ENCODE data around the gene FLII.

DNA sequence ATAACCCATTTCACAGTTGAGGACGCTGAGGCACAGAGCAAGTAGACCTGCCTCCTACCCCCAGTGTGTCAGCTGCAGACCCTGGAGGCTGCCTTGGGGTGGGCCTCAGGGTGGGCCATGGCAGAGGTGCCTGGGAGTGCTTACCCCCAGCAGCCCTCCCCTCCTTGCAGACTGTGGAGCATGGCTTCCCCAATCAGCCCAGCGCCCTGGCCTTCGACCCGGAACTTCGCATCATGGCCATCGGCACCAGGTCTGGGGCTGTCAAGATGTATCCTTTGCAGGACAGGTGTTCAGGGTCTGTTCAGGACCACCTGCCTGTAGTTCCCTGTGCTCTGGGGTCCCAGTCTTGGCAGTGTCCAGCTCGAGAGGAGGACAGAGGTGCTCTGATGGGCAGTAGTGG lies 28.8 kb downstream of the FLII start:
- TF ChIP-seq POLR2A (IDR thresholded peaks at IDR 0.05): no peak
- TF ChIP-seq, protein P1, sequence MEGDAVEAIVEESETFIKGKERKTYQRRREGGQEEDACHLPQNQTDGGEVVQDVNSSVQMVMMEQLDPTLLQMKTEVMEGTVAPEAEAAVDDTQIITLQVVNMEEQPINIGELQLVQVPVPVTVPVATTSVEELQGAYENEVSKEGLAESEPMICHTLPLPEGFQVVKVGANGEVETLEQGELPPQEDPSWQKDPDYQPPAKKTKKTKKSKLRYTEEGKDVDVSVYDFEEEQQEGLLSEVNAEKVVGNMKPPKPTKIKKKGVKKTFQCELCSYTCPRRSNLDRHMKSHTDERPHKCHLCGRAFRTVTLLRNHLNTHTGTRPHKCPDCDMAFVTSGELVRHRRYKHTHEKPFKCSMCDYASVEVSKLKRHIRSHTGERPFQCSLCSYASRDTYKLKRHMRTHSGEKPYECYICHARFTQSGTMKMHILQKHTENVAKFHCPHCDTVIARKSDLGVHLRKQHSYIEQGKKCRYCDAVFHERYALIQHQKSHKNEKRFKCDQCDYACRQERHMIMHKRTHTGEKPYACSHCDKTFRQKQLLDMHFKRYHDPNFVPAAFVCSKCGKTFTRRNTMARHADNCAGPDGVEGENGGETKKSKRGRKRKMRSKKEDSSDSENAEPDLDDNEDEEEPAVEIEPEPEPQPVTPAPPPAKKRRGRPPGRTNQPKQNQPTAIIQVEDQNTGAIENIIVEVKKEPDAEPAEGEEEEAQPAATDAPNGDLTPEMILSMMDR (IDR thresholded peaks at IDR 0.05): no peak
